HepG2 (cell line): Measurements from ENCODE around the gene RNASE7. TPM values are rescaled to one million over a fixed set of nuclear protein-coding genes. Genes with fewer than 3 reads are reported as not detected.
A peak's percentile ranks its signal among the peaks of the same experiment; 100 is the strongest.

ENCODE experiments used
- ATF2 ChIP-seq: sonication (generic); formaldehyde crosslinking; IDR thresholded peaks from 2 replicates; pipeline ENCODE4 v1.4.0; 2020; ENCODE audit warnings: missing genetic modification reagents
- ATF7 ChIP-seq, 2 experiments: fragments of 450-650 bp in 1 of 2; sonication (generic) in 1 of 2; formaldehyde crosslinking in 1 of 2; IDR thresholded peaks; 2 replicates each; pipeline versions ENCODE4 v1.4.0 to v1.6.1; 2016 to 2020; ENCODE audit warnings: antibody characterized with exemption in 1 of 2, mild to moderate bottlenecking in 1 of 2, missing genetic modification reagents in 1 of 2
- ESRRA ChIP-seq: sonication (generic); formaldehyde crosslinking; IDR thresholded peaks from 2 replicates; pipeline ENCODE4 v1.5.1; 2020; ENCODE audit warnings: mild to moderate bottlenecking, low read depth, missing genetic modification reagents
- GRHL1 ChIP-seq: sonication (generic); formaldehyde crosslinking; conservative IDR thresholded peaks from 2 replicates; pipeline ENCODE4 v1.8.0; 2022; ENCODE audit warnings: missing genetic modification reagents
- HOXA5 ChIP-seq: sonication (generic); formaldehyde crosslinking; IDR thresholded peaks from 2 replicates; pipeline ENCODE4 v1.4.0; 2020; ENCODE audit warnings: missing genetic modification reagents
- KDM1A ChIP-seq: IDR thresholded peaks from 2 replicates; pipeline ENCODE4 v1.6.1; 2016; ENCODE audit warnings: missing compliant biosample characterization
- MED13 ChIP-seq: sonication (generic); formaldehyde crosslinking; IDR thresholded peaks from 2 replicates; pipeline ENCODE4 v1.5.0; 2020; ENCODE audit warnings: missing genetic modification reagents
- PAXIP1 ChIP-seq: sonication (generic); formaldehyde crosslinking; conservative IDR thresholded peaks from 2 replicates; pipeline ENCODE4 v1.4.0; 2020; ENCODE audit warnings: mild to moderate bottlenecking, missing genetic modification reagents, moderate library complexity
- POLR2A ChIP-seq, 2 experiments: IDR thresholded peaks; 2 replicates each; pipeline ENCODE4 v1.6.1; 2011; ENCODE audit warnings: low read depth in 2 of 2, low read length in 2 of 2, mild to moderate bottlenecking in 1 of 2, moderate library complexity in 1 of 2; ENCODE audit not compliant: insufficient read depth in 1 of 2
- TOE1 ChIP-seq: sonication (generic); formaldehyde crosslinking; IDR thresholded peaks from 2 replicates; pipeline ENCODE4 v1.4.0; 2020; ENCODE audit warnings: mild to moderate bottlenecking, missing genetic modification reagents
- ZFP91 ChIP-seq: sonication (generic); formaldehyde crosslinking; IDR thresholded peaks from 2 replicates; pipeline ENCODE4 v1.9.0; 2022; ENCODE audit warnings: missing genetic modification reagents, mild to moderate bottlenecking, borderline replicate concordance
- ZMYM3 ChIP-seq: sonication (generic); formaldehyde crosslinking; IDR thresholded peaks from 2 replicates; pipeline ENCODE4 v1.5.1; 2020; ENCODE audit warnings: mild to moderate bottlenecking, missing genetic modification reagents
- ZNF460 ChIP-seq: sonication (generic); formaldehyde crosslinking; IDR thresholded peaks from 2 replicates; pipeline ENCODE4 v1.5.1; 2020; ENCODE audit warnings: missing genetic modification reagents, mild to moderate bottlenecking, borderline replicate concordance
- ZNF674 ChIP-seq: sonication (generic); formaldehyde crosslinking; IDR thresholded peaks from 2 replicates; pipeline ENCODE4 v1.5.0; 2020; ENCODE audit warnings: low read depth, mild to moderate bottlenecking, missing genetic modification reagents
- ZNF691 ChIP-seq: sonication (generic); formaldehyde crosslinking; IDR thresholded peaks from 2 replicates; pipeline ENCODE4 v1.4.0; 2020; ENCODE audit warnings: missing genetic modification reagents, low read depth, mild to moderate bottlenecking, borderline replicate concordance
- ZNF780A ChIP-seq: sonication (generic); formaldehyde crosslinking; IDR thresholded peaks from 2 replicates; pipeline ENCODE4 v1.8.0; 2022; ENCODE audit warnings: mild to moderate bottlenecking, missing genetic modification reagents, moderate library complexity
- ZNF839 ChIP-seq: sonication (generic); formaldehyde crosslinking; IDR thresholded peaks from 2 replicates; pipeline ENCODE4 v1.4.0; 2020; ENCODE audit warnings: missing genetic modification reagents, mild to moderate bottlenecking, borderline replicate concordance
- polyA plus RNA-seq, 8 experiments: library from polyadenylated mRNA; depleted of rRNA in 3 of 8; stranded (reverse) in 7 of 8; unstranded in 1 of 8; fragments of >200 nt; fragmentation: Illumina TruSeq in 4 of 8; extraction: Trizol in 4 of 8; gene quantifications; 2 replicates each; pipeline versions ENCODE4 v1.2.1 to v1.2.3, GENCODE V29; 2011 to 2016; ENCODE audit warnings: low read depth in 4 of 8, missing spikeins in 1 of 8, mixed read lengths in 1 of 8; ENCODE audit not compliant: insufficient read depth in 1 of 8
- total RNA-seq, 5 experiments: library from RNA; depleted of rRNA; stranded (reverse); fragments of >200 nt; fragmentation: Illumina TruSeq; extraction: Trizol; gene quantifications; 2 replicates each; pipeline ENCODE4 v1.2.3, GENCODE V29; 2016; ENCODE audit warnings: low read depth in 1 of 5

The RNASE7 gene
- total and polyA plus RNA-seq, 2 of the 13 experiments (the other 11 are each of a cell fraction or from before 2014, with no cell fraction given) = 0.04 TPM; not detected in 1

GRCh38 chr14:21024585-21025370 is 17.4 kb upstream of the RNASE7 start, which contains the start of gene NDRG2 (continued):
- peak; percentile 63; the same call in 1 of the 2 replicates for TF ChIP-seq ATF2 (CRISPR knock-in tag)
- TF ChIP-seq TOE1 = no peak
- TF ChIP-seq ZNF460 (CRISPR knock-in tag) = no peak
- peak; percentile 54; the same call in 1 of the 2 replicates for TF ChIP-seq PAXIP1 (CRISPR knock-in tag)
- TF ChIP-seq GRHL1 = no peak
- peak; percentile 70 for TF ChIP-seq ZNF691 (CRISPR knock-in tag)
- TF ChIP-seq ESRRA (CRISPR knock-in tag) = no peak
- TF ChIP-seq ZNF780A (CRISPR knock-in tag) = 0 out of 2 replicates have a peak, but pooled peaks have one; percentile 66
- peak; percentile 78 to 80 for TF ChIP-seq POLR2A (IDR thresholded peaks at IDR 0.05; ENCODE audit: insufficient read depth in 1 of 2, low read depth in 2 of 2, low read length in 2 of 2)
- TF ChIP-seq ZMYM3 (CRISPR knock-in tag) = no peak
- TF ChIP-seq ZFP91 (CRISPR knock-in tag) = peak; percentile 87
- TF ChIP-seq MED13 (CRISPR knock-in tag) = peak; percentile 83
- no peak; the same call in 1 of the 2 replicates for TF ChIP-seq HOXA5 (CRISPR knock-in tag)
- no peak for TF ChIP-seq ZNF839 (CRISPR knock-in tag)
- no peak for TF ChIP-seq KDM1A
- TF ChIP-seq ZNF674 (CRISPR knock-in tag) = no peak
- TF ChIP-seq ATF7 (IDR thresholded peaks at IDR 0.05) = no peak
- no peak for TF ChIP-seq ATF7 (CRISPR knock-in tag; IDR thresholded peaks at IDR 0.05)
